ENCODE results near the gene PTCHD4.
"Not testable (repeated sequence)": the region's sequence is repeated elsewhere in the genome, so short reads cannot be mapped to it uniquely, and the experiment has no call there.

The PTCHD4 gene

DNA sequence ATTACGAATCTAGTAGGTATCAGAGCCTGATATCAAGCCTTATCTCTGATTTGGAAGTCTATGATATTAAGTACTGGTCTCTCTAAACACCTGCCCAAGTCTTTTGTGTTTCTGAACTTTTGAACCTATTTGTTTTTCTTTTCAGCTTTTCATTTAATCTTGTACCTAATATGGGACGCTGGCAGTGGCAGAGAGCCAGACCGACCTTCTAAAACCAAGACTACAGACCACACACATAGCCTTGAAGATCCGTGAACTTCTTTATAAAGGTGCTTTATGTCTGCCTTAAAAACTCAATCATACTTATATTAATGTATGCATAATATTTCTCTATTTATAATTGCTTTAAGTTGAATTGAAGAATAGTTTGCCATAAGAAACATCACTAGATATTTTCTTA lies 12.6 kb upstream of the PTCHD4 start:
- Histone ChIP-seq H3K27me3 (no peaks in the 10 kb centered on the region), H3K4me3 (ENCODE audit: low read depth in 1 of 2, low read length in 1 of 2) (no peak overlapping the region), H3K4me1 (ENCODE audit: control insufficient read depth in 1 of 2, insufficient read depth in 1 of 2, low read depth in 1 of 2, low read length in 1 of 2) (no peaks in the 10 kb centered on the region), H3K9me3 (no peaks in the 10 kb centered on the region), H3K36me3 (no peaks in the 10 kb centered on the region), H3K27ac (no peak overlapping the region)
- TF ChIP-seq, protein P1, sequence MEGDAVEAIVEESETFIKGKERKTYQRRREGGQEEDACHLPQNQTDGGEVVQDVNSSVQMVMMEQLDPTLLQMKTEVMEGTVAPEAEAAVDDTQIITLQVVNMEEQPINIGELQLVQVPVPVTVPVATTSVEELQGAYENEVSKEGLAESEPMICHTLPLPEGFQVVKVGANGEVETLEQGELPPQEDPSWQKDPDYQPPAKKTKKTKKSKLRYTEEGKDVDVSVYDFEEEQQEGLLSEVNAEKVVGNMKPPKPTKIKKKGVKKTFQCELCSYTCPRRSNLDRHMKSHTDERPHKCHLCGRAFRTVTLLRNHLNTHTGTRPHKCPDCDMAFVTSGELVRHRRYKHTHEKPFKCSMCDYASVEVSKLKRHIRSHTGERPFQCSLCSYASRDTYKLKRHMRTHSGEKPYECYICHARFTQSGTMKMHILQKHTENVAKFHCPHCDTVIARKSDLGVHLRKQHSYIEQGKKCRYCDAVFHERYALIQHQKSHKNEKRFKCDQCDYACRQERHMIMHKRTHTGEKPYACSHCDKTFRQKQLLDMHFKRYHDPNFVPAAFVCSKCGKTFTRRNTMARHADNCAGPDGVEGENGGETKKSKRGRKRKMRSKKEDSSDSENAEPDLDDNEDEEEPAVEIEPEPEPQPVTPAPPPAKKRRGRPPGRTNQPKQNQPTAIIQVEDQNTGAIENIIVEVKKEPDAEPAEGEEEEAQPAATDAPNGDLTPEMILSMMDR (IDR thresholded peaks at IDR 0.05), result no peak

DNA sequence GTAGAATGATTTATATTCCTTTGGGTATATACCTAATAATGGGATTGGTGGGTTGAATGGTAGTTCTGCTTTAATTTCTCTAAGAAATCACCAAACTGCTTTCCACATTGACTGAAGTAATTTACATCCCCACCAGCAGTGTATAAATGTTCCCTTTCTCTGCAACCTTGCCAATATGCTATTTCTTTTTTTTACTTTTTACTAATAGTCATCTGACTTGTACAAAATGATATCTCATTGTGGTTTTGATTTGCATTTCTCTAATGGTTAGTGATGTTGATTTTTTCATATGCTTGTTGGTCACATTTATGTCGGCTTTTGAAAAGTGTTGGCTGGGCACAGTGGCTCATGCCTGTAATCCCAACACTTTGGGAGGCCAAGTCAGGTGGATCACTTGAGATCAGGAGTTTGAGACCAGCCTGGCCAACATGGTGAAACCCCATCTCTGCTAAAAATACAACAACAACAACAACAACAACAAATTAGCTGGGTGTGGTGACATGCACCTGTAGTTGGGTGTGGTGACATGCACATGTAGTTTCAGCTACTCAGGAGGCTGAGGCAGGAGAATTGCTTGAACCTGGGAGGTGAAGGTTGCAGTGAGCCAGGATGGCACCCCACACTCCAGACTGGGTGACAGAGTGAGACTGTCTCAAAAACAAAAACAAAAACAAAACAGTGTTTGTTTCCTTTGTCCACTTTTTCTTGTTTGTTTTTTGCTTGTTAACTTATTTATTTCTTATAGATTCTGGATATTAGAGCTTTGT lies 11.2 kb upstream of the PTCHD4 start:
- not testable (repeated sequence) for H3K27ac ChIP-seq; H3K27me3 ChIP-seq; H3K36me3 ChIP-seq; H3K4me3 ChIP-seq (ENCODE audit: low read depth in 1 of 2, low read length in 1 of 2); H3K9me3 ChIP-seq; H3K4me1 ChIP-seq (ENCODE audit: control insufficient read depth in 1 of 2, insufficient read depth in 1 of 2, low read depth in 1 of 2, low read length in 1 of 2)

DNA sequence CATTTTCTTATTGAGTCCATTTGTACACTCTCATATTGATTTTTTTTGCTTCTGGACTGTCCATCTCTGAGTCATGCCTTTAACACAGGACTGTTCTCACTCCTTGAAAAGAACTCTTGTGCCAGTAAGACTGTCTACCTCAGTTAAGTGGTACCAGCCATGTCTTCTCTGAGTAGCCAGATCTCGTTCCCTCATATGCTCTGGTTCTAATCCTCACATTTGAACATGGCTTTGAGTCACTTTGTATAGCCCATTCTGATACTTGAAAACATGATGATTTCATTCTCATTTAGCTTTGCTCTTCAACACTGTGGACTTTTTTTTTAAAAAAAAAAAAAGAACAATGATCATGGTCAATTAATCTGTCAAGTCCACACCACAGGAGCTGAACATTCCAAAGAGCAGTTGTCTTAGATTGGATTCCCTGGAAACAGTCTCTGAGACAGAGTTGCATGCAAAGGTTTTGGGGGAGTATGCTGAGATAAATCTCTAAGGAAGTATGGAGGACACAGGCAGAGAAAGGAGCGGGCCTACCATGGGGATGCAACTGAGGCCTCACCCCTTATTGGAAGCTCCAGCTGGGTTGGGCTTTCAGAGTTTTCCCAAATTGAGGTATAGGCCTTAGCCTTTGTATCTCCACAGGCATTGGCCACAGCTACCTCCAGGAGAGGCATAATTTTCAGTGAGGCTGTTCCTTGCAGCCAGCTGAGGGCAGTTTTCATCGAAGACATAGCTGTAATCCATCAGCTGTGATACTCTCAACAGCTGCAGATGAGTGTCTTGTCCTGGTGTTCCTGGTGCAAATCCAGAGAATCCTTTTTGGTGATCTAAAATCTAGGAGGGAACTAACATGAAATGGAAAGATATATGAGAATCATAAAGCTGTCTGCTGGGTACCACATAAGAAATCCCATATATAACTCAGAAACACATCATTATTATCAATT lies 6.0 kb upstream of the PTCHD4 start:
- no peaks in the 10 kb centered on the region for H3K27me3 ChIP-seq
- H3K27ac ChIP-seq, result no peak overlapping the region
- no peaks in the 10 kb centered on the region for H3K9me3 ChIP-seq
- no peak overlapping the region for H3K4me3 ChIP-seq (ENCODE audit: low read depth in 1 of 2, low read length in 1 of 2)
- H3K4me1 ChIP-seq (ENCODE audit: control insufficient read depth in 1 of 2, insufficient read depth in 1 of 2, low read depth in 1 of 2, low read length in 1 of 2), result no peaks in the 10 kb centered on the region
- H3K36me3 ChIP-seq, result no peaks in the 10 kb centered on the region
- TF ChIP-seq, protein P1 (IDR thresholded peaks at IDR 0.05), result no peak

DNA sequence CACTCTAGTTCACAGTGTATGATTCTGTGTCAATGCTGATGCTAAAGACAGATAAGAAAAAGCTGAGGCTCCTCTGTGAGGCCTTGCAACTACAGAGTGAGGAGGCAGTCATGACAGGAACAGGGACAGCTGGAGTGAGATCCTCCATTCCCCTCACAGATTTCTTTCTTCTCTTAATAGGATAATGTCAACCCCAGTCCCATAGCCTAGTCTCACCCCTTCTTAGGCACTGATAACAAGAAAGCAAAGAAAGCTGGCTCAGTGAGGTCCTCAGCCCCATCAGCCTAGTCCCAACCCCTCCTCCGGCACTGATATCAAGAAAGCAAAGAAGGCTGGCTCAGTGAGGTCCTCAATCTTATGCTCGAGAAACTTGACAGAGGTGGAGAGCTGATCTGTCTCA lies 2.1 kb upstream of the PTCHD4 start:
- H3K4me3 ChIP-seq (ENCODE audit: low read depth in 1 of 2, low read length in 1 of 2), result no peak overlapping the region
- H3K4me1 ChIP-seq (ENCODE audit: control insufficient read depth in 1 of 2, insufficient read depth in 1 of 2, low read depth in 1 of 2, low read length in 1 of 2), result no peaks in the 10 kb centered on the region
- H3K9me3 ChIP-seq, result no peaks in the 10 kb centered on the region
- H3K36me3 ChIP-seq, result no peaks in the 10 kb centered on the region
- H3K27me3 ChIP-seq, result no peaks in the 10 kb centered on the region
- TF ChIP-seq, protein P1 (IDR thresholded peaks at IDR 0.05), result no peak
- no peak overlapping the region for H3K27ac ChIP-seq

DNA sequence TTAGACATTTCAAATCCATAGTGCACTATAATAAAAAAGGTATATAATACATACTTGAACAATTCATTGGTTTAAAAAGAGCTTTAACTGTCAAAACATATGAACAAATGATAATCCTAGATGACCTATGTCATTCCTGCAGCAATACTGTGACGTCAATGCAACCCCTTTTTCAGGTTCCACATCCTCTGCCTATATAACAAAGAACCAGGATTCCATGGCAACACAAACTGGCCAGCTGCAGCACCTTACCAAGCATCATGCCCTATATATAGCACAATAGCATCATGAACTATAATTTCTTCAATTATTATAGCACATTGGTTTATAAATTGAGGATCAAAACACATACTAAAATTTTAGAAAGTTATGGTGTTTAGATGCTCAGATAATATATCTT lies 578 bp upstream of the PTCHD4 start:
- Histone ChIP-seq H3K4me3 (ENCODE audit: low read depth in 1 of 2, low read length in 1 of 2) (no peak overlapping the region), H3K4me1 (ENCODE audit: control insufficient read depth in 1 of 2, insufficient read depth in 1 of 2, low read depth in 1 of 2, low read length in 1 of 2) (no peaks in the 10 kb centered on the region), H3K9me3 (no peaks in the 10 kb centered on the region), H3K27me3 (no peaks in the 10 kb centered on the region), H3K27ac (no peak overlapping the region), H3K36me3 (no peaks in the 10 kb centered on the region)
- TF ChIP-seq, protein P1 (IDR thresholded peaks at IDR 0.05), result no peak

Measured in neutrophil (primary cell).